Dermis microvascular lymphatic vessel endothelial cell (primary cell): ENCODE data around the gene DAG1. TPM values are rescaled to one million over a fixed set of nuclear protein-coding genes. Genes with fewer than 3 reads are reported as not detected.
A peak's percentile ranks its signal among the peaks of the same experiment; 100 is the strongest.
"Not testable (repeated sequence)": the region's sequence is repeated elsewhere in the genome, so short reads cannot be mapped to it uniquely, and the experiment has no call there.

ENCODE experiments used
- DNase-seq, 2 donors: peaks; one replicate each; pipeline versions ENCODE4 v3.0.0 to v3.0.0-alpha.2; 2010; ENCODE audit warnings: low read depth in 2 of 2
- total RNA-seq: library from RNA; depleted of rRNA; stranded (reverse); fragments of >200 nt; gene quantifications from 2 replicates; pipeline ENCODE4 v1.2.1, GENCODE V29; 2014

The DAG1 gene
- total RNA-seq, 1 donor from 2014 or later: 26.1 TPM

GRCh38 chr3:49470714-49471420, 800 bp downstream of the DAG1 start:
- DNase-seq: peak in 1 of 2 donors; percentile 11

GRCh38 chr3:49471856-49472495, 1.9 kb downstream of the DAG1 start:
- DNase-seq: no peak

- peak in 1 of 2 donors; percentile 44 for DNase-seq
These were observed 6.5 kb downstream of the DAG1 start for GRCh38 chr3:49476563-49476962.

GRCh38 chr3:49482766-49483165, 12.7 kb downstream of the DAG1 start:
- no peak for DNase-seq

GRCh38 chr3:49484471-49484870, 14.4 kb downstream of the DAG1 start:
- no peak for DNase-seq

GRCh38 chr3:49489247-49489646, 19.2 kb downstream of the DAG1 start:
- no peak for DNase-seq

GRCh38 chr3:49492969-49493368, 22.9 kb downstream of the DAG1 start:
- no peak for DNase-seq

- no peak for DNase-seq
These were observed 23.8 kb downstream of the DAG1 start for GRCh38 chr3:49493901-49494300.

GRCh38 chr3:49495023-49495422, 25.0 kb downstream of the DAG1 start:
- DNase-seq: no peak

- DNase-seq: not testable (repeated sequence)
These were observed 26.8 kb downstream of the DAG1 start for GRCh38 chr3:49496845-49497244.

- DNase-seq: no peak
These were observed 27.5 kb downstream of the DAG1 start for GRCh38 chr3:49497606-49498005.

- peak; percentile 7 to 20 for DNase-seq
These were observed 28.2 kb downstream of the DAG1 start for GRCh38 chr3:49498239-49498638.

- DNase-seq: no peak
These were observed 28.6 kb downstream of the DAG1 start for GRCh38 chr3:49498648-49499047.

- no peak for DNase-seq
These were observed 30.2 kb downstream of the DAG1 start for GRCh38 chr3:49500205-49500731.

- DNase-seq: peak; percentile 61 to 77
These were observed 30.9 kb downstream of the DAG1 start for GRCh38 chr3:49500732-49501609.

GRCh38 chr3:49501842-49502241, 31.8 kb downstream of the DAG1 start:
- DNase-seq: no peak

GRCh38 chr3:49506906-49507305, 36.8 kb downstream of the DAG1 start:
- DNase-seq: no peak

GRCh38 chr3:49509028-49509561, 39.0 kb downstream of the DAG1 start:
- no peak for DNase-seq

- DNase-seq: no peak
These were observed 41.6 kb downstream of the DAG1 start for GRCh38 chr3:49511639-49512038.

- no peak for DNase-seq
These were observed 42.8 kb downstream of the DAG1 start for GRCh38 chr3:49512781-49513355.

- no peak for DNase-seq
These were observed 43.5 kb downstream of the DAG1 start for GRCh38 chr3:49513494-49514124.
